Measurements from ENCODE around the gene SHANK1. TPM values are rescaled to one million over a fixed set of nuclear protein-coding genes. Genes with fewer than 3 reads are reported as not detected.
A peak's percentile ranks its signal among the peaks of the same experiment; 100 is the strongest.

The SHANK1 gene
- total RNA-seq, 1 donor from 2014 or later, result 0.23 TPM

- no peak for ATAC-seq
- DNase-seq (ENCODE audit: low spot score), result no peak
Observed at GRCh38 chr19:50662651-50663481, 56.7 kb downstream of the SHANK1 start.

GRCh38 chr19:50661766-50662650 lies 57.6 kb downstream of the SHANK1 start:
- no peak for DNase-seq (ENCODE audit: low spot score)
- no peak for ATAC-seq

GRCh38 chr19:50661023-50661422 lies 58.6 kb downstream of the SHANK1 start:
- no peak for DNase-seq (ENCODE audit: low spot score)
- ATAC-seq, result no peak

- ATAC-seq, result no peak
- DNase-seq (ENCODE audit: low spot score), result no peak
Observed at GRCh38 chr19:50660088-50660366, 59.6 kb downstream of the SHANK1 start.

GRCh38 chr19:50659318-50660087 lies 60.1 kb downstream of the SHANK1 start:
- ATAC-seq (no peak), DNase-seq (ENCODE audit: low spot score) (no peak)

GRCh38 chr19:50658441-50659317 lies 60.9 kb downstream of the SHANK1 start:
- ATAC-seq, result peak; percentile 41

GRCh38 chr19:50657712-50658440 lies 61.7 kb downstream of the SHANK1 start:
- DNase-seq (ENCODE audit: low spot score) (peak; percentile 48), ATAC-seq (peak; percentile 62)

More at GRCh38 chr19:50658441-50659317, 60.9 kb downstream of the SHANK1 start:
- DNase-seq (ENCODE audit: low spot score), result no peak

GRCh38 chr19:50657222-50657669 lies 62.4 kb downstream of the SHANK1 start:
- ATAC-seq (no peak), DNase-seq (ENCODE audit: low spot score) (no peak)

GRCh38 chr19:50654882-50655281 lies 64.7 kb downstream of the SHANK1 start:
- ATAC-seq, result no peak
- no peak for DNase-seq (ENCODE audit: low spot score)

- no peak for ATAC-seq
- DNase-seq (ENCODE audit: low spot score), result no peak
Observed at GRCh38 chr19:50652722-50653121, 66.9 kb downstream of the SHANK1 start.

- DNase-seq (ENCODE audit: low spot score) (no peak), ATAC-seq (no peak)
Observed at GRCh38 chr19:50651174-50651573, 68.4 kb downstream of the SHANK1 start.

GRCh38 chr19:50649433-50650391 lies 69.9 kb downstream of the SHANK1 start, which contains the start of gene C19orf81:
Gene C19orf81, plus strand, starts transcription at chr19:50649445. Its CDS starts 0 bp downstream, at chr19:50649445.
- ATAC-seq, result no peak
- DNase-seq (ENCODE audit: low spot score), result no peak

- DNase-seq (ENCODE audit: low spot score), result no peak
- ATAC-seq, result no peak
Observed at GRCh38 chr19:50648659-50649058, 70.9 kb downstream of the SHANK1 start.

GRCh38 chr19:50647879-50648615 lies 71.6 kb downstream of the SHANK1 start:
- no peak for ATAC-seq
- DNase-seq (ENCODE audit: low spot score), result no peak

GRCh38 chr19:50646074-50646807 lies 73.4 kb downstream of the SHANK1 start:
- no peak for ATAC-seq
- no peak for DNase-seq (ENCODE audit: low spot score)

- DNase-seq (ENCODE audit: low spot score) (no peak), ATAC-seq (no peak)
Observed at GRCh38 chr19:50645107-50645506, 74.5 kb downstream of the SHANK1 start.

Measured in left lobe of liver (tissue), 2 donors.